Glutamatergic neuron (in vitro differentiated cells): ENCODE data around the gene RXRB. TPM values are rescaled to one million over a fixed set of nuclear protein-coding genes. Genes with fewer than 3 reads are reported as not detected.

Experiments used
- DNase-seq: peaks from one replicate; pipeline ENCODE4 v3.0.0; 2022
- H3K27ac Mint-ChIP-seq: one replicate; pipeline ENCODE4 v1.8.0; 2020; ENCODE audit warnings: mild to moderate bottlenecking, mixed read lengths, inconsistent platforms; ENCODE audit not compliant: unreplicated experiment
- H3K27me3 Mint-ChIP-seq: one replicate; pipeline ENCODE4 v1.8.0; 2020; ENCODE audit warnings: mild to moderate bottlenecking, moderate library complexity, mixed read lengths, inconsistent platforms; ENCODE audit not compliant: unreplicated experiment
- H3K36me3 Mint-ChIP-seq: one replicate; pipeline ENCODE4 v1.8.0; 2020; ENCODE audit warnings: mild to moderate bottlenecking, mixed read lengths, inconsistent platforms; ENCODE audit not compliant: unreplicated experiment
- H3K4me1 Mint-ChIP-seq: one replicate; pipeline ENCODE4 v1.8.0; 2020; ENCODE audit warnings: mild to moderate bottlenecking, low read depth, mixed read lengths, inconsistent platforms; ENCODE audit not compliant: unreplicated experiment
- H3K4me3 Mint-ChIP-seq: one replicate; pipeline ENCODE4 v1.8.0; 2020; ENCODE audit warnings: mild to moderate bottlenecking, mixed read lengths, inconsistent platforms; ENCODE audit not compliant: unreplicated experiment
- H3K9me3 Mint-ChIP-seq: one replicate; pipeline ENCODE4 v1.8.0; 2020; ENCODE audit warnings: mild to moderate bottlenecking, moderate library complexity, mixed read lengths, inconsistent platforms; ENCODE audit not compliant: unreplicated experiment
- total RNA-seq: library from RNA; stranded (reverse); fragmentation: NEBNext Ultra II Directional; extraction: Animal tissue kit (Norgen Biotek cat#: 25700); gene quantifications from one replicate; pipeline ENCODE4 v1.2.1, GENCODE V29; 2021; ENCODE audit not compliant: unreplicated experiment
- TF ChIP-seq, protein P1 (sequence below): fragments of 200-600 bp; sonication (generic); IDR thresholded peaks from one replicate; pipeline ENCODE4 v1.5.0; 2021; ENCODE audit not compliant: partially characterized antibody, unreplicated experiment

RXRB gene
- total RNA-seq, 1 donor from 2014 or later: 45.3 TPM

- peaks cover 10% of the 10 kb centered on the region for H3K27me3 Mint-ChIP-seq
- no peaks in the 10 kb centered on the region for H3K36me3 Mint-ChIP-seq
- H3K4me3 Mint-ChIP-seq: no peak overlapping the region
- no peak overlapping the region for H3K27ac Mint-ChIP-seq
- H3K9me3 Mint-ChIP-seq: peaks cover 6% of the 10 kb centered on the region
- H3K4me1 Mint-ChIP-seq: no peaks in the 10 kb centered on the region
- TF ChIP-seq, protein P1, sequence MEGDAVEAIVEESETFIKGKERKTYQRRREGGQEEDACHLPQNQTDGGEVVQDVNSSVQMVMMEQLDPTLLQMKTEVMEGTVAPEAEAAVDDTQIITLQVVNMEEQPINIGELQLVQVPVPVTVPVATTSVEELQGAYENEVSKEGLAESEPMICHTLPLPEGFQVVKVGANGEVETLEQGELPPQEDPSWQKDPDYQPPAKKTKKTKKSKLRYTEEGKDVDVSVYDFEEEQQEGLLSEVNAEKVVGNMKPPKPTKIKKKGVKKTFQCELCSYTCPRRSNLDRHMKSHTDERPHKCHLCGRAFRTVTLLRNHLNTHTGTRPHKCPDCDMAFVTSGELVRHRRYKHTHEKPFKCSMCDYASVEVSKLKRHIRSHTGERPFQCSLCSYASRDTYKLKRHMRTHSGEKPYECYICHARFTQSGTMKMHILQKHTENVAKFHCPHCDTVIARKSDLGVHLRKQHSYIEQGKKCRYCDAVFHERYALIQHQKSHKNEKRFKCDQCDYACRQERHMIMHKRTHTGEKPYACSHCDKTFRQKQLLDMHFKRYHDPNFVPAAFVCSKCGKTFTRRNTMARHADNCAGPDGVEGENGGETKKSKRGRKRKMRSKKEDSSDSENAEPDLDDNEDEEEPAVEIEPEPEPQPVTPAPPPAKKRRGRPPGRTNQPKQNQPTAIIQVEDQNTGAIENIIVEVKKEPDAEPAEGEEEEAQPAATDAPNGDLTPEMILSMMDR: no peak
- DNase-seq: no peak
Observed at GRCh38 chr6:33164665-33165373, 35.6 kb downstream of the RXRB start.

DNA sequence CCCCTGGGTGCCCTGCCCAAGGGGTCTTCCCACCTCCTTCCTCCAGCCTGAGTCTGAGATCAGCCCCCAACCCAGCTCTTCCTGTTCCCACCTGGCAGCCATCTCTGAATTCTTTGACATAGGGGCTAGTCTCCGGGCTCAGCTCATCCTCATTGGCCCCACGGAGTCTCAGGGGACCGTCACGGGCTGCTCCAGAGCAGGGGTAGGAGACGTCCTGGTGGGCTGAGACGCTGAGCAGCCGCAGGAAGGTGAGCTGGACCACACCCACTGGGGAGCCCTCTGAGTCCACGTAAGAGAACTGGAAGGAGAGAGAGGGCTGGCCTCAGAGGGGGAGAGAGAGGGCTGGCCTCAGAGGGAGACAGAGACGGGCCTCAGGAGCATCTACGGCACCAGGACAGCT is 36.3 kb downstream of the RXRB start:
- no peak for DNase-seq
- H3K4me3 Mint-ChIP-seq: no peak overlapping the region
- H3K4me1 Mint-ChIP-seq: no peaks in the 10 kb centered on the region
- peaks cover 6% of the 10 kb centered on the region for H3K9me3 Mint-ChIP-seq
- no peaks in the 10 kb centered on the region for H3K36me3 Mint-ChIP-seq
- H3K27ac Mint-ChIP-seq: no peak overlapping the region
- H3K27me3 Mint-ChIP-seq: peaks cover 9% of the 10 kb centered on the region
- TF ChIP-seq, protein P1: no peak

- H3K36me3 Mint-ChIP-seq: no peaks in the 10 kb centered on the region
Observed at GRCh38 chr6:33163540-33163939, 36.9 kb downstream of the RXRB start.

DNA sequence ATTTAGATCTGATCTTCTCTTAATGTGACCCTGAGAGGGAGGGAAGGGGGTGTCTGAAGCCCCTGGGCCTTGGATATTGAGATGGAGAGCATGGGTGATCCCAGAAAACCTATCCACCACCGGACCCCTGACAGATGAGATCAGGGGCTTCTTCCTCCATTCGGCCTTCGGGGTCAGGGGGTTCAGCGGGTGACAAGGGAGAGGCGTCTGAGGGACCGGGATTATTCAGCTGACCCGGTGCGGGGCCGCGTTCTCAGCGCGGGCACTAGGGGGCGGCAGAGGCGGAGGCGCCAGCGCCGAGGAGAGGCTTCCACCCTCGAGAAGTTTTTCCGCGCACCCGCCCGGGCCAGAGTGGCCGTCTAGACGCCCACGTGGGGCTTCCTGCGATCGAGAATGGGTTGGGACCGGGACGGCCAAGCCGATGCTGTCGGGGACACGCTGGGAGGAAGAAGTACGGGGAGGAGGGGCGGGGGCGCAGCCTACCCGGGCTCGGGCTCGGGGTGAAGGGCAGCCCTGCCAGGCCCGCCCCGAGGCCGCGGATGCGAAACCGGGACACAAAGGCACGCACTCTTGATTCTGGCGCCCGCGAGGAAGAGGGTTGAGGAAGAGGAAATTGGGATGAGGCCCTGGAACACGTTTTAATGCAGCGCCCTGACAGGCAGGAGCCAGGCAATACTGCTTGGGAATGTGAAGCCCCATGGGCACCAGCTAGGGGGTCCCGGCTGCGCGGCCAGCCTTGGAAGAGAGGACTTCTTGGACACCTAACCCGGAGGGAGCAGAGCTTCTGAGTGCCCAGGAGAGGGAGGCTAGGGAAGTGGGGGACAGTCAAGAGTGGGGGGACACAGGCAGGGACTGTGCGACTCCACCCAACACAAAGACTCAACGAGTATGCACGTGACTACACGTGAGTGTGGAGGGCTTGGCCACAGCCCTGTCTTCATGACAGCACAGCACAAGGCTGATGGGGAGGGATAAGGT is 38.8 kb downstream of the RXRB start:
- Mint-ChIP-seq H3K9me3 (peaks cover 6% of the 10 kb centered on the region), H3K27me3 (peaks cover 9% of the 10 kb centered on the region), H3K4me3 (peak overlapping the region; percentile 90), H3K27ac (no peak overlapping the region), H3K4me1 (no peaks in the 10 kb centered on the region), H3K36me3 (no peaks in the 10 kb centered on the region)
- TF ChIP-seq, protein P1: peak; percentile 94
- peak; percentile 87 for DNase-seq

More at GRCh38 chr6:33163540-33163939, 36.9 kb downstream of the RXRB start:
- Mint-ChIP-seq H3K4me3 (no peak overlapping the region), H3K4me1 (no peaks in the 10 kb centered on the region), H3K9me3 (peaks cover 6% of the 10 kb centered on the region), H3K27ac (no peak overlapping the region), H3K27me3 (peaks cover 9% of the 10 kb centered on the region)
- TF ChIP-seq, protein P1: no peak
- DNase-seq: no peak
